NCI-H2107 treated with DMSO at 0.1 percent for 48 hours (cell line): ENCODE measurements around the gene PAGE1.
"Not testable (repeated sequence)": the region's sequence is repeated elsewhere in the genome, so short reads cannot be mapped to it uniquely, and the experiment has no call there.

Source experiments
- DNase-seq: peaks from one replicate; lab custom pipeline; 2025; ENCODE audit not compliant: unreplicated experiment; lab: John Stamatoyannopoulos, UW

The PAGE1 gene, protein sequence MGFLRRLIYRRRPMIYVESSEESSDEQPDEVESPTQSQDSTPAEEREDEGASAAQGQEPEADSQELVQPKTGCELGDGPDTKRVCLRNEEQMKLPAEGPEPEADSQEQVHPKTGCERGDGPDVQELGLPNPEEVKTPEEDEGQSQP

DNA sequence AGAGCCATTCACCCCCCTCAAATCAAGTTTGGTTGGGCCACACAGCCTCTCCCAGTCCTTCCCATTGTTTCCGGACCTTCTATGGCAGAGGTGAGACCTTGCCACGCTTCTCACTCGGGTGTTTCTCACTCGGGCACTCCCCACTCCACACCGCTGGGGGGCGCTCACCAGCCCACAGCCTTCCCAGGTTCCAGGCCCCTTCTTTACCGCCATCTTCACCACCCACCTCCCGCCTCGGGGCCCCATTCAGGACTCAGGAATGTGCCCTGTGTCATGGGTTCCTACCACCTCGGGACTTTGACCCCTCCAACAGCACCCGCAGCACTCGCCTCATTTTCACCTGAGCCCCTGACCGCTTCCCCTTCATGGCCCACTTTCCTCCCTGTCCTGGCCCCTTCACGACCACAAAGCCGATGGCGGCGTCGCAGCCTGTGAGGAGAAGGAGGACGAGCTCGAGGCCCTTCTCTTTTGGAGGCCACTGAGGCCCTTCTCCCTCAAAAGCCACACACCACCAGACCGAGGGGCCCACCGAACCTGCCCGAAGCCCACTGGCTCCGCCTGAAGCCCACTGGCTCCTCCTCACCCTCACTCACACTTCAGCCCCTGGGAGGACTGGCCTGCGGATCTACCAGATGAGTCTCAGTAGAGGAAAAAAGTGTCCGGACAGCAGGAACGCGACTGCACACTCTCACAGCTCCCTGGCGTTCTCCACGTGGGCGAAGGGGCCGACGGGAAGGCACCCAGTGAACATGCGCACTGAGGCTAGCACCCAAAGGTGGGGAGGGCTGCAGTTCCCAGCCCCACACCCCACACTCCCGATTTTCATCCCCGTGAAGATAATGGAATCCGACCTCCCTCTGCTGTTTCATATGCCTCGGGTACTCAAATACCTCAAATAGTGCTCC is at the start of gene PAGE1:
PAGE1 (minus strand) TSS at position 709 of the 905 bp plus-strand sequence. CDS start 1,214 bp downstream, outside the sequence.
- DNase-seq = no peak

DNA sequence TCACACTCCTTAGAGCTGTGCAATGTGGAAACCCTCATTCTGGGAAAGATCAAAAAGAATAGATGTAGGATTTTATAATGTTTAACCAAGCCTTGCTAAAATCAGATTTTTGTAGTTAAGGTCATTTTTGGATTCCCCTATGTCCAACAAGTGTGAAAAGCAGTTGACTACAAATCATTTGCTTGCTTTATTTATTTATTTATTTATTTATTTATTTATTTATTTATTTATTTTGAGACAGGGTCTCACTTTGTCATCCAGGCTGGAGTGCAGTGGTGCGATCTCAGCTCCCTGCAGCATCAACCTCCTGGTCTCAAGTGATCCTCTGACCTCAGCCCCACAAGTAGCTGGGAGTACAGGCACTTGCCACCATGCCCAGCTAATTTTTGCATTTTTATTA is 45.7 kb upstream of the PAGE1 start:
- not testable (repeated sequence) for DNase-seq

DNA sequence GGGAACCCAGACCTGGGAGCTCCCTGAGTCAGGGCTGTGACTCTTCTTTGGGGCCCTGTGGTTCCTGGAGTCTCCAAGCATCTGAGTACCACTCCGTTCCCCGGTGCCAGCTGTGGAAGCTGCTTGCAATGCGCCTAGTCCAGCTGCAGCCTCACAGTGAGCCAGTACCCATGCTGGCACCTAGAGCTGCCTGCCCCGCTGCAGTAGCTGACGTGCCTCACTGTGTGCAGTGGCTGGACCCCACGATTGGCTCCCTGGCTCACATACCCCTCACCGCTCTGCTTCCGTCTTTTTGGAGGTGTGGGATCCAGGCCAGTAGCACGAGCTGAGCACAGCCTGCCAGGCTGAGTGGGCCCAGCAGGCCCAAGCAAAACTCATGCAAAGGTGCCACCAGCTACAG is 32.1 kb upstream of the PAGE1 start:
- DNase-seq = no peak

DNA sequence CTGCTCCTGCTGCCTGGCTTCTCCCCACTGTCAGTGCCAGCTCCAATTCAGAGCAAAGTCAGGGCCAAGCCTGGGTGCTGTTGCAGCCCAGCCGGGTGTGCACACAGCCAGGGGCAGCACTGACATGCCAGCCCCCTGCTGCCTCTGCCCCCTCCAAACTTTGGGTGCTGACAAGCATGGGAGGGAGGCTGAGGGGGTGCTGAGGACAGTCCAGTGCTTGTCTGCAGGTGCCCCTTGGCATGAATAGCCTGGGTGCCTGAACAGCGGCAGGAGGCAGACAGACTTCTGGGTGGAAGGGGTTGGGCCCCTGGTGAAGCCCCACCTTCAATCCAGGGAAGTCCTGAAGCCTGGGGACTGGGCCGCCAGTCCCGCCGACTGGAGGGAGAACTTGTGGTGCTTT is 31.2 kb upstream of the PAGE1 start:
- no peak for DNase-seq

DNA sequence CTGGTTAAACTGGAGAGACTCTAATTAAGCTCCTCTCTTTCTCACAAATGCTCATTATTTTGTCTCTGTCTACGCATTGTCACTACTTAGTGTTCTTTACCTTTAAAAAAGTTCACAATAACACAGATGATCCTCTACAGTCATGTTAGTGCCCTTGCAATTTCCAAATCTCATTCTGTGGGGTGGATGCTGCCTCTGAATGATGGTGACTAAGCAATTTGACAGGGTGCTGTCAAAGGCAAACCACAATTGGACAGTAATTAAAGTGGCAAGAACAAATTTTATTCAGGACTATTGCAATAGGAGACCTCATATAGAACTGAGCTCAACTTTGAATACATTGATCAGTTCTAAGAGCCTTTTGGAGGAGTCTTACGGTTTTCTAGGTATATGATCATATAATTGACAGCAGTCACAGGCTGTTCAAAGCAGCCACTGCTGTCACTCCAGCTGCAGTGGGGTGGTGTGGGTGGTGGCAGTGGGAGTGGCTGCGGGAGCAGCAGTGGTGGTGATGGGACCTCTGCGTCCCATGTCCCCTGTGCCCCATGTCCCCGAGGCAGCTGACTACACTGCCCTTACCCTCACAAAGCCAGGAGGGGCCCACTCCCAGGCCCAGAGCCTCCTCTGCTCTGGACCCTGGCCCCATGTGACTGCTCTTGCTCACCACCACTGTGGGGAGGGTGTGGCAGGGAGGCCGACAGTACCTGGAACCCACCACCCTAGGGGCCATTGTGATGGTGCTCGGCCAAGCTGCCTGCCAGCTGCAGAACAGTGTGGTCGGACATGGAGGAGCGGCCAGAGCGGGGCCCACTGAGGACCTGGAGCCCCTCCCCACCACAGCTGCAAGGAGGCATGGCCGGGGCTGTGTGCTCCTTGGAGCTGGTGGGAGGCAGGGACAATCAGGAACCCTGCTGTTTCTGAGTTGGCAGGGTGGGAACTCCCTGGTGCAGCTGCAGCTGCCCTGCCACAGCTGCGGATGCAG is 30.4 kb upstream of the PAGE1 start:
- no peak for DNase-seq

DNA sequence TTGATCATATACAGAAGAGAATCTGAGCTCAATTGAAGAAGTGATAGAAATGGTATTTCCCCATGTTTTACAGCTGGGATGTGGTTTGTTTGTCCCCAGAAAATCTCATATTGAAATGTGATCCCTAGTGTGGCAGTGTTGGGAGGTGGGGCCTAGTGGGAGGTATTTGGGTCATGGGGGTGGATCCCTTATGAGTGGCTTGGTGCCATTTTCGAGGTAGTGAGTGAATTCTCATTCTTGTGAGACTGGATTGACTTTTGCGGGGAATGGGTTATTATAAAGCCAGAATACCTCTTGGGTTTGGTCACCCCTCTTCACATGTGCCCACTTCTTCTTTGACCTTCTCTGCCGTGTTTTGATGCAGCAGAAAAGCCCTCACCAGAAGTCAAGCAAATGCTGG is 29.6 kb upstream of the PAGE1 start:
- no peak for DNase-seq

DNA sequence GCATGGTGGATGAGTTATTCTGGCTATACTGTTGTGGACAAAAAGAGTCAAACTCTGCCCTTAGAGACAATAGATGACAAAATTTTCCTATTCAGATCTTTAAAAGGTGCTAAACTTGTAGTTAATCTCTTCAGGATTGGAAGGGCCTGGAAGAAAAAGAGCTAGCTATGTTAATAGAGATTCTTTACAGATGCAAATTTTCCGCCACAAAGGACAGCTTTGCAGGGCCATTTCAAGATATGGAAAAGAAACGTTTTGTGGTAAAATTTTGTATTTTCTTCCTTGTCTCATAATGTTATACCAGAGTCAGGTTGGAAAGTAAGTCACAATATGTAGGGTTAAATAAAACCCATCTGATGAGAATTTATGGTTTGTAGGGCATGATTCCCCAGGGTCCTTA is 24.3 kb upstream of the PAGE1 start:
- DNase-seq = not testable (repeated sequence)

DNA sequence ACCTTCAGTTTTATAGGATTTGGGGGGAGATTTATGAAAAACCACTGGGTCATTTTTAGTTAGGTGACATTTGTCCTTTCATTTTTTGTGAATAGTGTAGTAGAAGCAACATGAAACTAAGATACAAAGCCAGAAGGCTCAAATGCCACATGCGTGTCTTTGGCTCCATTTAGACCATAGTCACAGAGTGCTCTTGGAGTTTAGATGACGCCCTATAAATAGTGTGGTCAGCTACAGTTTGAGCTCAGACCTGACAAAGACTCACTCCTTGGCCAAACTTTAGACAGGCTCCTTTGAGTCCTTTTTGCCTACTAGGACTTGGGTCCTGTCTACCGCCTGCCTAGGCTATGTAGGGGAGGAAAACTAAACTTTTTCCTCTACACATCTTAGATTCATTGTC is 16.8 kb upstream of the PAGE1 start:
- DNase-seq = no peak

DNA sequence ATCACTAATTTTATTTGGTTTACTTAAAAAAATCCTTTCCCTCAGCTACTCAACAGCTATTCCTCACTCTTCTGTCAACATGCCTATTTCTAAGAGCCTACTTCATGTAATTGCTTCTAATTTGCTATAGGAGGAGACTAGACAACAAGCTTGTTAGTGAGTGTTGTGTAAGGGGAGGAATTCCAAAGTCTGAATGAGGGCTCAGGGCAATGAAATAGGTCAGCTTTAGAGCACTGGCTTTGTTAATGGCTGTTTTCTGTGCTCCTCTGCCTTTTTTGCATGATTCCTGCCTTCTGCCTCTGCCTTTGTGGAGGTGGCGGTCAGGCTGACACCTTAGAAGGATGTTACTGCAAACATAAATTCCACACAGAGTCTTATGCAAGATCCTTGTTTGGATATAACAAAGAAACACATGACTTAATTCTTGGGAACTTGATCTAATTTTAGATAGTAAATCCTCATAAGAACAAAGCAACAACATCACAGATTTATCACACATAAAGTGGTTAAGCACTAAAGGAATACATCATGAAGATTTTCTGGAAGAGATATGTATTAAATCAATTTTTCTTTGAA is 15.0 kb upstream of the PAGE1 start:
- DNase-seq = no peak

DNA sequence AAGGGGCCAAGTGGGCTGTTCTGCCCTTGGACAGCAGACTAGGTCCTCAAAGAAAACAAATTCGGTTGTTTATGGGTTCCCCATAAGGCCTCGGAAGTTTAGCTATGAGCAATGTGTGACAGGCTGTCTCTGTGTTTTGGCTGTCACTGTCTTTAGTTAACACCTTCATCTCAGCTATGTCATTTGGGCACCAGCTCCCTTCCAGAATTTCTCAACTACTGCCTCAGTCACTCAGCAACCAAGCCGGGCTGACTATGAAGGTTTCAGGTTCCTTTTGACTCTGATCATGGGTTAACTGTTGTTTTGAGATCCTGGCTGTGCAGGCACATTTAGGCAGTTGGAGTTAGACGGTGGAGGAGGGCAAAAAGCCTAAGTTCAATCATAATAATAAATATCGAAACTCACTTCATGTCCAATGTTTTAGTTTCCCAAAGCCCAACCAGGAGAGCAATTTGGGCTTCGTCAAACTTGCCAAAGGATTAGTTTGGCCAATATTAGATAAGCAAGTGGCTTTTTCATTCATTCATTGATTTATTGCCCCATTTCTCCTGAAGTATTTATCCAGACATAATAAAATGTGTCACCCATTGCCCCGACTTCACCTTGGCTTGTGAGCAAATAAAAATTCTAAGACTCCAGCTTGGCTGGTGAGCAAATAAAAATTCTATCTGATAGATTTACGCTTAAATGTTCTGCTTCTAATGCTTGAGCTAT is 9.1 kb upstream of the PAGE1 start:
- no peak for DNase-seq

DNA sequence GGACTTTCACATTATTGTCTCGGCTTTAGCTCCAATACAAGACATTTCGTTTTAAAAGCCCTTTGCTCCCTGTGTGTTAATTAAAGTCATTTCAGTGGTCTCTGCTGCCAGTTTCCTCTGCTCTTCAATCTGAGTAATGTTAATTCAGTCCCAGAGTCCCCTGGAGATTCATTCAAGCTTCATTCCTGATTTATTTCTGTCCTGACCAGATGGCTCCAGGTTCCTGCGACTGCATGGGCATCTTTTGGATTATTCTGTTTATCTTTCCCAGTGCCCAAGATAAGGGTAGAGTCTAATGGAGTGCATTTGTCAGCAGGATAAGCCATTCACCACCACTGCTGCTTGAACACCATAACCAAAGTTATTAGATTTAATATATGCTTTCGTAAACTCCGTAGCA is 6.1 kb upstream of the PAGE1 start:
- no peak for DNase-seq

DNA sequence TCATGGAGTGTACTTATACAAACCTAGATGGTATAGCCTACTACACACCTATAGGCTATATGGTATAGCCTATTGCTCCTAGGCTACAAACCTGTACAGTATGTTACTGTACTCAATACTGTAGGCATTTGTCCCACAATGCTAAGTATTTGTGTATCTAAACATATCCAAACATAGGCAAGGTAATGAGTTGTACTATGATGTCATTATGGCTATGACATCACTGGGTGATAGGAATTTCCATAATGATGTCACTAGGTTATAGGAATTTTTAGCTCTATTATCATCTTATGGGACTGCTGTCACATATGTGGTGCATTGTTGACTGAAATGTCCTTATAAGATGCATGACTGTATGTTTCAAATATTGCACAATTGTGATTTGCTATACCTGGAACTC is 5.5 kb upstream of the PAGE1 start:
- no peak for DNase-seq

DNA sequence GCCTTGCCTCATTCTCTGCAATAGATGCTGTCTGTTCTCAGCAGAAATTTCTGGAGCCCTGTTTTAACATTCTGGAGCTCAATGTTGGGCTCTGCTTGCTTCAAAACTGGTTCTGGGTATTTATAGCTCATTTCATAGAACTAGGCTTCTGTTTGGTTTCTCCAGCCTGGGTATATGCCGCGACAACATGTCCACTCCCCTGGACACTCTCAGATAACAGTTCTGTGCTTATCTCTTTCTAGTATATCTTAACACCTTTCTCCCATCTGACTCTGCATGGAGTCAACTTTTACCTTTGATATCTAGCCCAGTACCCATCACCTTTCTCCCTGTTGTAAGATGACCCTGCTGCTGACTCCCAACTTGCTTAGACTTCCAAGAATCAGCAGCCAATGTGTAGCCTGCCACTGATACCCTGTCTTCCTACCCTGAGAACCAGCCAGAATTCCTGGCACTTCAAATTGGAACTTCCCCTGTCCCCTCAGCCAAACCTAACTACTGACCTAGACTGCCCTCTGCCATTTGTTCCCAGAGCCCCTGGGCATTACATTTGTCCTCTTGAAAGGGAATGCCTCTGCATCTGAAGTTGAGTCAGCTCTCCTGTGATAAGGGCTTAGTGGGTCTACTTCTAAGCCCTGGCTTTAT is 20.6 kb downstream of the PAGE1 start:
- DNase-seq = no peak

DNA sequence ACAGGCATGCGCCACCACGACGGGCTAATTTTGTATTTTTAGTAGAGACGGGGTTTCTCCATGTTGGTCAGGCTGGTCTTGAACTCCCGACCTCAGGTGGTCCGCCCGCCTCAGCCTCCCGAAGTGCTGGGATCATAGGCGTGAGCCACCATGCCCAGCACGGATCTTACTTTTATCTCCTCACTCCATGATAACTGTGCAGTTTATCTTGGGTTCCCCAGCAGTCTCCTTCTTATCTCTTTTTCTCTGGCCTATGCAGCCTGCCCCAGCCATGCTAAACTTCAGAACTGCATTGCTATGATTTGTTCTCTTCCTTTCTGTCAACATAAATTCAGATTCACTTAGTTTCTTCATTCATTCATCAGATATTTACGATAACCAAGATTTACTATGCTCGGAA is 22.4 kb downstream of the PAGE1 start:
- no peak for DNase-seq

DNA sequence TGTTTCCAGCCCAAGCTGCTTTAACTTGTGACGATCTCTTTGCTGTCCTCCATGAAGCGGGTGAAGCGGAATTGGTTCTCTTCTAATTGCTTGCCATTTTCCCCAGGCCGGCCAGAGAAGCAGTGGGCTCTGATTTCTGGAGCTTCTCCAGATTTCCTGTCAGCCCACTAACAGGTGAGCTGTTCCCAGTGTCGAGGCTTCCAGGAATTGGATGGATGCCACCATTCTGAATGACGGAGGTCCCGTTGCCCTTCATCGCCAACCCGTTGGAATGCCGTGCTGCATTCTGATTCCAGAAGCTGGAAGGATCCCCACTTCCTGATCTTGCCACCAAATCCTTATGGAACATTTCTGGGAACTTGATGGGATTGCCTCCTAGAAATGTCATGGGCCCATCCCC is 31.0 kb downstream of the PAGE1 start:
- no peak for DNase-seq

DNA sequence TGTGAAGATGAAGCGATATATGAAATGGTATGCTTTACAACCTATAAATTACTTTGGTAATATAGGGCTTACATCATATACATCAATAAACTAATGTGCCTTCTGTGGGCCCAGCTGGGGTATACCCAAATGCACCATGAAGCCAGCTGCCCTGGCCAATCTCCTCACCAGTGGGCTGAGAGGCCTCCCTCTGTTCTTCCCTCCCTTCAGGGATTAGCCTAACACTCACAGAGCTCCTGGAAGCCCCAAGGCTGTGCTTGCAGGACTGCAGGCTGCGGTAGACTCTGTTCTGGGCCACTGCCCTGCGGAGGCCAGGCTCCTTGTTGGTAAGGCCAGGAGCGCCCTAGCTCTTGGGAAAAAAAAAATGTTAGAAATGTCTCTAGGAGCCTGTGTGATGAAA is 33.9 kb downstream of the PAGE1 start:
- DNase-seq = no peak

DNA sequence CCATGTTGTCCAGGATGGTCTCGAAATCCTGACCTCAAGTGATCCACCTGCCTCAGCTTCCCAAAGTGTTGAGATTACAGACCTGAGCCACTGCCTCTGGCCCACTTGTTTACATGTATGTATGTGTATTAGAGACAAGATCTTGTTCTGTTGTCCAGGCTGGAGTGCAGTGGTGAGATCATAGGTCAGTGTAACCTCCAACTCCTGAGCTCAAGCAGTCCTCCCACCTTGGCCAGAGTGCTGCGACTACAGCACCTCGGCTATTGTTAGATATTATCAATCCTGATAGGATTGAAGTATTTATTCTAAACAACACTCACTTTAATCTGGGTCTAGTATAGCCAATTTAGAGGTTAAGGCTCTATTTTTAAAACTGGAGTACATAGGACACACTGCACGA is 36.0 kb downstream of the PAGE1 start:
- no peak for DNase-seq

DNA sequence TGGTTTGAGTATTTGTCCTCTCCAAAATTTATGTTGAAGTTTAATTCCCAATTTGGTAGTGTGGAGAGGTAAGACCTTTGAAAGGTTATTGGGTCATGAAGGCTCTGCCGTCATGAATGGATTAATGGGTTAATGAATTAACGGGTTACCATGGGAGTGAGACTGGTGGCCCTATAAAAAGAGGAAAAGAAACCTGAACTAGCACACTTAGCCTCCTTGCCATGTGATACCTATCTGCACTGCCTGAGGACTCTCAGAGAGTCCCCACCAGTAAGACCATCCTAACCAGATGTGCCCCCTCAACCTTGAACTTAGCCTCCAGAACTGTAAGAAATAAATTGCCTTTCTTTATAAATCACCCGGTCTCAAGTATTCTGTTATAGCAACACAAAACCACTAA is 39.3 kb downstream of the PAGE1 start:
- no peak for DNase-seq

DNA sequence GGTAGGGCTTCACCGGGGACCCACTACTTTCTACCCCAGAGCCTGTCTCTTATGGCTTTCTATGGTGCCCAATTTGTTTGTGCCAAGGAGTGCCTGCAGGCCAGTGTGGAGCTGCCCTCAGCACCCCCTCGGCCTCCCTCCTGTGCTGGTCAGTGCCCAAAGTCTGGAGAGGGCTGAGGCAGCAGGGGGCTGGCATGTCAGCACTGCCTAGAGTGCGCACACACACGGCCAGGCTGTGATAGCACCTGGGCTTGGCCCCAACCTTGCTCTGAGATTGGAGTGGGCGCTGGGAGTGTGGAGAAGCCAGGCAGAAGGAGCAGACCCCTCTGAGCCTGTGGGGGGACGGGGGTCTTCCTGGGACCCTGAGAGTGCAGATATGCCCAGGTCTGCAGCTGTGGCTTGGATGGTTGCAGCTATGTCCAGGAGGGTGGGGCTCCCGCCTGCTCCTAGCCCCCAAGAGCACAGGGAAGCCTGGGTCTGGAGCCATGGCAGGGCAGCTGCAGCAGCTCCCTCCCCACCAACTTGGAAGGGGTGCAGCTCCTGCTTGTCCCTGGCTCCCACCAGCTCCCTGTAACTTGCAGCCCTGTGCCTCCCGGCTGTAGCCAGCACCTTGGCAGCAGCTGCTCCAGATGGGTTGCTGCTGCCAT is 50.7 kb downstream of the PAGE1 start:
- no peak for DNase-seq
